ENCODE data around the gene SRGAP1.

- TF ChIP-seq, protein P1, sequence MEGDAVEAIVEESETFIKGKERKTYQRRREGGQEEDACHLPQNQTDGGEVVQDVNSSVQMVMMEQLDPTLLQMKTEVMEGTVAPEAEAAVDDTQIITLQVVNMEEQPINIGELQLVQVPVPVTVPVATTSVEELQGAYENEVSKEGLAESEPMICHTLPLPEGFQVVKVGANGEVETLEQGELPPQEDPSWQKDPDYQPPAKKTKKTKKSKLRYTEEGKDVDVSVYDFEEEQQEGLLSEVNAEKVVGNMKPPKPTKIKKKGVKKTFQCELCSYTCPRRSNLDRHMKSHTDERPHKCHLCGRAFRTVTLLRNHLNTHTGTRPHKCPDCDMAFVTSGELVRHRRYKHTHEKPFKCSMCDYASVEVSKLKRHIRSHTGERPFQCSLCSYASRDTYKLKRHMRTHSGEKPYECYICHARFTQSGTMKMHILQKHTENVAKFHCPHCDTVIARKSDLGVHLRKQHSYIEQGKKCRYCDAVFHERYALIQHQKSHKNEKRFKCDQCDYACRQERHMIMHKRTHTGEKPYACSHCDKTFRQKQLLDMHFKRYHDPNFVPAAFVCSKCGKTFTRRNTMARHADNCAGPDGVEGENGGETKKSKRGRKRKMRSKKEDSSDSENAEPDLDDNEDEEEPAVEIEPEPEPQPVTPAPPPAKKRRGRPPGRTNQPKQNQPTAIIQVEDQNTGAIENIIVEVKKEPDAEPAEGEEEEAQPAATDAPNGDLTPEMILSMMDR (conservative IDR thresholded peaks at IDR 0.05; ENCODE audit: low read depth, low read length): no peak
- TF ChIP-seq BHLHE40 (IDR thresholded peaks at IDR 0.05; ENCODE audit: low read depth, low read length) (no peak), POLR2A (IDR thresholded peaks at IDR 0.05; ENCODE audit: low read depth, low read length) (no peak), RAD21 (IDR thresholded peaks at IDR 0.05; ENCODE audit: low read length) (no peak), SMC3 (IDR thresholded peaks at IDR 0.05; ENCODE audit: low read depth, low read length) (no peak), CEBPB (IDR thresholded peaks at IDR 0.05; ENCODE audit: low read depth, low read length) (no peak)
Measured at GRCh38 chr12:63937378-63938316, 93.1 kb downstream of the SRGAP1 start.
